Measurements from ENCODE around the gene MAN1C1.

Gene MAN1C1

GRCh38 chr1:25744636-25745425 is 128.2 kb downstream of the MAN1C1 start:
- DNase-seq (ENCODE audit: insufficient read length, low spot score) (no peak), FAIRE-seq (no peak)
- TF ChIP-seq POU2F2 (IDR thresholded peaks at IDR 0.05; ENCODE audit: low read depth, low read length) (no peak), SPI1 (IDR thresholded peaks at IDR 0.05; ENCODE audit: low read depth, low read length) (no peak), POLR2A (IDR thresholded peaks at IDR 0.05; ENCODE audit: low read depth, low read length) (no peak), POLR2AphosphoS5 (IDR thresholded peaks at IDR 0.05; ENCODE audit: low read depth, low read length) (no peak), PAX5 (IDR thresholded peaks at IDR 0.05; ENCODE audit: insufficient read depth, low read length, severe bottlenecking) (no peak), TAF1 (IDR thresholded peaks at IDR 0.05; ENCODE audit: low read depth, low read length) (no peak)

GRCh38 chr1:25746299-25747045 is 129.9 kb downstream of the MAN1C1 start:
- TF ChIP-seq PAX5 (IDR thresholded peaks at IDR 0.05; ENCODE audit: insufficient read depth, low read length, severe bottlenecking) = no peak
- no peak for TF ChIP-seq TAF1 (IDR thresholded peaks at IDR 0.05; ENCODE audit: low read depth, low read length)
- TF ChIP-seq SPI1 (IDR thresholded peaks at IDR 0.05; ENCODE audit: low read depth, low read length) = no peak
- no peak for TF ChIP-seq POU2F2 (IDR thresholded peaks at IDR 0.05; ENCODE audit: low read depth, low read length)
- TF ChIP-seq POLR2AphosphoS5 (IDR thresholded peaks at IDR 0.05; ENCODE audit: low read depth, low read length) = no peak
- TF ChIP-seq POLR2A (IDR thresholded peaks at IDR 0.05; ENCODE audit: low read depth, low read length) = no peak
- DNase-seq (ENCODE audit: insufficient read length, low spot score) (no peak), FAIRE-seq (no peak)

GRCh38 chr1:25747046-25747719 is 130.6 kb downstream of the MAN1C1 start:
- DNase-seq (ENCODE audit: insufficient read length, low spot score) (no peak), FAIRE-seq (no peak)
- TF ChIP-seq POLR2AphosphoS5 (IDR thresholded peaks at IDR 0.05; ENCODE audit: low read depth, low read length) (no peak), SPI1 (IDR thresholded peaks at IDR 0.05; ENCODE audit: low read depth, low read length) (no peak), TAF1 (IDR thresholded peaks at IDR 0.05; ENCODE audit: low read depth, low read length) (no peak), PAX5 (IDR thresholded peaks at IDR 0.05; ENCODE audit: insufficient read depth, low read length, severe bottlenecking) (no peak), POU2F2 (IDR thresholded peaks at IDR 0.05; ENCODE audit: low read depth, low read length) (no peak), POLR2A (IDR thresholded peaks at IDR 0.05; ENCODE audit: low read depth, low read length) (no peak)

GRCh38 chr1:25748531-25749205 is 132.1 kb downstream of the MAN1C1 start:
- FAIRE-seq (no peak), DNase-seq (ENCODE audit: insufficient read length, low spot score) (no peak)
- no peak for TF ChIP-seq PAX5 (IDR thresholded peaks at IDR 0.05; ENCODE audit: insufficient read depth, low read length, severe bottlenecking)
- no peak for TF ChIP-seq SPI1 (IDR thresholded peaks at IDR 0.05; ENCODE audit: low read depth, low read length)

- FAIRE-seq (no peak), DNase-seq (ENCODE audit: insufficient read length, low spot score) (no peak)
- no peak for TF ChIP-seq POU2F2 (IDR thresholded peaks at IDR 0.05; ENCODE audit: low read depth, low read length)
- TF ChIP-seq SPI1 (IDR thresholded peaks at IDR 0.05; ENCODE audit: low read depth, low read length) = no peak
- no peak for TF ChIP-seq POLR2A (IDR thresholded peaks at IDR 0.05; ENCODE audit: low read depth, low read length)
- no peak for TF ChIP-seq TAF1 (IDR thresholded peaks at IDR 0.05; ENCODE audit: low read depth, low read length)
Observed at GRCh38 chr1:25750923-25751605, 134.5 kb downstream of the MAN1C1 start.

- no peak for FAIRE-seq
- TF ChIP-seq PAX5 (IDR thresholded peaks at IDR 0.05; ENCODE audit: insufficient read depth, low read length, severe bottlenecking) = no peak
- TF ChIP-seq POLR2AphosphoS5 (IDR thresholded peaks at IDR 0.05; ENCODE audit: low read depth, low read length) = no peak
- TF ChIP-seq TAF1 (IDR thresholded peaks at IDR 0.05; ENCODE audit: low read depth, low read length) = no peak
- TF ChIP-seq POU2F2 (IDR thresholded peaks at IDR 0.05; ENCODE audit: low read depth, low read length) = no peak
- no peak for TF ChIP-seq SPI1 (IDR thresholded peaks at IDR 0.05; ENCODE audit: low read depth, low read length)
- no peak for TF ChIP-seq POLR2A (IDR thresholded peaks at IDR 0.05; ENCODE audit: low read depth, low read length)
- no peak for DNase-seq (ENCODE audit: insufficient read length, low spot score)
Observed at GRCh38 chr1:25754470-25755181, 138.0 kb downstream of the MAN1C1 start.

- no peak for FAIRE-seq
- TF ChIP-seq POLR2AphosphoS5 (IDR thresholded peaks at IDR 0.05; ENCODE audit: low read depth, low read length) (no peak), SPI1 (IDR thresholded peaks at IDR 0.05; ENCODE audit: low read depth, low read length) (no peak), POU2F2 (IDR thresholded peaks at IDR 0.05; ENCODE audit: low read depth, low read length) (no peak), PAX5 (IDR thresholded peaks at IDR 0.05; ENCODE audit: insufficient read depth, low read length, severe bottlenecking) (no peak), POLR2A (IDR thresholded peaks at IDR 0.05; ENCODE audit: low read depth, low read length) (no peak), TAF1 (IDR thresholded peaks at IDR 0.05; ENCODE audit: low read depth, low read length) (no peak)
Observed at GRCh38 chr1:25755475-25756125, 139.0 kb downstream of the MAN1C1 start.

GRCh38 chr1:25756215-25756614 is 139.6 kb downstream of the MAN1C1 start:
- FAIRE-seq = no peak
- TF ChIP-seq POU2F2 (IDR thresholded peaks at IDR 0.05; ENCODE audit: low read depth, low read length) (no peak), SPI1 (IDR thresholded peaks at IDR 0.05; ENCODE audit: low read depth, low read length) (no peak), TAF1 (IDR thresholded peaks at IDR 0.05; ENCODE audit: low read depth, low read length) (no peak), PAX5 (IDR thresholded peaks at IDR 0.05; ENCODE audit: insufficient read depth, low read length, severe bottlenecking) (no peak), POLR2A (IDR thresholded peaks at IDR 0.05; ENCODE audit: low read depth, low read length) (no peak), POLR2AphosphoS5 (IDR thresholded peaks at IDR 0.05; ENCODE audit: low read depth, low read length) (no peak)
- DNase-seq (ENCODE audit: insufficient read length, low spot score) = no peak

More at GRCh38 chr1:25755475-25756125, 139.0 kb downstream of the MAN1C1 start:
- DNase-seq (ENCODE audit: insufficient read length, low spot score) = no peak

Measured in GM12891 (cell line).